KMS-11 (cell line): ENCODE measurements around the gene ETNPPL.

Experiments used
- H2AFZ ChIP-seq: fragments of 200-600 bp; sonication (generic); 2 replicates; pipeline ENCODE4 v1.6.1; 2016; ENCODE audit warnings: antibody characterized with exemption, mixed run types, low read depth
- H3K27ac ChIP-seq: fragments of 200-600 bp; sonication (generic); 2 replicates; pipeline ENCODE4 v1.6.1; 2016; ENCODE audit warnings: mild to moderate bottlenecking, mixed run types
- H3K27me3 ChIP-seq: fragments of 200-600 bp; sonication (generic); 2 replicates; pipeline ENCODE4 v1.6.1; 2017; ENCODE audit warnings: mild to moderate bottlenecking, low read depth, mixed run types, moderate library complexity; ENCODE audit not compliant: insufficient read depth
- H3K36me3 ChIP-seq: fragments of 200-600 bp; sonication (generic); 2 replicates; pipeline ENCODE4 v1.6.1; 2017; ENCODE audit warnings: mild to moderate bottlenecking, mixed run types; ENCODE audit not compliant: insufficient read depth
- H3K4me1 ChIP-seq: fragments of 200-600 bp; sonication (generic); 2 replicates; pipeline ENCODE4 v1.6.1; 2016; ENCODE audit warnings: mild to moderate bottlenecking, low read depth, mixed run types; ENCODE audit not compliant: poor library complexity, severe bottlenecking
- H3K4me2 ChIP-seq: fragments of 200-600 bp; sonication (generic); 2 replicates; pipeline ENCODE4 v1.7.0; 2016; ENCODE audit warnings: mild to moderate bottlenecking, mixed run types
- H3K4me3 ChIP-seq: fragments of 200-600 bp; sonication (generic); IDR thresholded peaks from 2 replicates; pipeline ENCODE4 v1.6.1; 2017; ENCODE audit warnings: low read depth, low read length, mixed read lengths; ENCODE audit not compliant: insufficient read depth
- H3K79me2 ChIP-seq: fragments of 200-600 bp; sonication (generic); 2 replicates; pipeline ENCODE4 v1.6.1; 2016; ENCODE audit warnings: low read depth, mixed run types; ENCODE audit not compliant: insufficient read depth
- H3K9ac ChIP-seq: fragments of 200-600 bp; sonication (generic); 2 replicates; pipeline ENCODE4 v1.6.1; 2016; ENCODE audit warnings: mild to moderate bottlenecking, mixed run types
- H4K20me1 ChIP-seq: fragments of 200-600 bp; sonication (generic); 2 replicates; pipeline ENCODE4 v1.6.1; 2016; ENCODE audit warnings: mild to moderate bottlenecking, mixed run types; ENCODE audit not compliant: insufficient read depth
- CTCF ChIP-seq: fragments of 200-600 bp; sonication (generic); conservative IDR thresholded peaks from 2 replicates; pipeline ENCODE4 v1.6.1; 2017; ENCODE audit warnings: low read depth, mild to moderate bottlenecking, antibody characterized with exemption, low read length, moderate library complexity, mixed read lengths

Gene ETNPPL

GRCh38 chr4:108695062-108695461, 67.8 kb downstream of the ETNPPL start:
- no peak for TF ChIP-seq CTCF
- Histone ChIP-seq H3K9ac (no peak overlapping the region), H4K20me1 (no peaks in the 10 kb centered on the region), H2AFZ (no peak overlapping the region), H3K27ac (no peak overlapping the region), H3K4me2 (no peak overlapping the region), H3K4me1 (peaks cover 17% of the 10 kb centered on the region), H3K27me3 (no peaks in the 10 kb centered on the region), H3K79me2 (no peaks in the 10 kb centered on the region), H3K4me3 (no peak overlapping the region), H3K36me3 (no peaks in the 10 kb centered on the region)

DNA sequence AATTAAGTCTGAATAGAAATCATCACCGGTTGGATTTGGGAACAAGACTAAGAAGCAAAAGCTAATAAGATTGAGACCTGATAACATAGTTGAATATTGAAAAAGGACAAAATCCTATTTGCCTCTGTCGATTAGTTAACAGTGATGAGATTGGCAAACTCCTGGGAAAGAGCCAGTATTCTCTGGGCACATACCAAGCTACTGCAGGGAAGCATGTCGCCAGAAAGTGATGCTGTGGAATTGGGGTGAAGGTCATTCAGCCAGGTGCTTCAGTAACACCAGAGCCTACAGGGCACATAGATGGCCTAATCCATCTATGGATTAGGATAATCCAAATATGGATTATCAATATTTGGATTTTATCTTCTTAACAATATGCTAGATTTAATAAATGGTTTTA, 68.4 kb downstream of the ETNPPL start:
- no peak for TF ChIP-seq CTCF
- Histone ChIP-seq H3K4me1 (peaks cover 11% of the 10 kb centered on the region), H3K27ac (no peak overlapping the region), H3K27me3 (no peaks in the 10 kb centered on the region), H3K9ac (no peak overlapping the region), H3K4me2 (no peak overlapping the region), H3K36me3 (no peaks in the 10 kb centered on the region), H2AFZ (no peak overlapping the region), H3K4me3 (no peak overlapping the region), H4K20me1 (no peaks in the 10 kb centered on the region), H3K79me2 (no peaks in the 10 kb centered on the region)

DNA sequence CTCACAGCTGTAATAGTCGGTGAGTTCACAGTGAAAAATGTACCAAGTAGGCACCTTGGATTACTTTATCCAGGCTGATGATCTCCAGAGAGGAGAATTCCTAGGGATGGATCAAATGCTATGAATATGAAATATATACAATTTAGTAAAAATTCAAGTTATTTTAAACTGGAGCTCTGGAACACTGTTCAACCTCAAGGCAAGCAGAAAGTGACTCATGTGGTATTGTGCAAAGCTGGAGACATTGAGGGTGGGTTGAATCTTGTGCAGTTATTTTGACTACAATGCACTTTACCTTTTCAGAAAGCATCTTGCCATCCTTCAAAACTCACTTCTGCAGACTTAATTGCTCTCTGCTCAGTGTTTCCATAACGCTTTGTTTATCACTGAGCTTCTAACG, 69.0 kb downstream of the ETNPPL start:
- TF ChIP-seq CTCF: no peak
- H3K4me3 ChIP-seq: no peak overlapping the region
- no peak overlapping the region for H2AFZ ChIP-seq
- no peak overlapping the region for H3K27ac ChIP-seq
- H4K20me1 ChIP-seq: no peaks in the 10 kb centered on the region
- peaks cover 8% of the 10 kb centered on the region for H3K4me1 ChIP-seq
- no peak overlapping the region for H3K4me2 ChIP-seq
- H3K27me3 ChIP-seq: no peaks in the 10 kb centered on the region
- no peak overlapping the region for H3K9ac ChIP-seq
- no peaks in the 10 kb centered on the region for H3K79me2 ChIP-seq
- no peaks in the 10 kb centered on the region for H3K36me3 ChIP-seq

GRCh38 chr4:108693211-108693610, 69.6 kb downstream of the ETNPPL start:
- H3K27ac ChIP-seq: no peak overlapping the region
- TF ChIP-seq CTCF: no peak
- no peak overlapping the region for H3K4me2 ChIP-seq
- no peak overlapping the region for H3K9ac ChIP-seq
- no peak overlapping the region for H3K4me3 ChIP-seq
- no peaks in the 10 kb centered on the region for H3K27me3 ChIP-seq
- peaks cover 7% of the 10 kb centered on the region for H3K4me1 ChIP-seq
- no peak overlapping the region for H2AFZ ChIP-seq
- no peaks in the 10 kb centered on the region for H3K79me2 ChIP-seq
- H3K36me3 ChIP-seq: no peaks in the 10 kb centered on the region
- no peaks in the 10 kb centered on the region for H4K20me1 ChIP-seq
